Renal pelvis (tissue), 12 donors: ENCODE results near the gene ST8SIA4. TPM values are rescaled to one million over a fixed set of nuclear protein-coding genes. Genes with fewer than 3 reads are reported as not detected.

ENCODE experiments used
- DNase-seq: peaks from one replicate; pipeline ENCODE4 v3.0.0-alpha.2; 2013
- long read RNA-seq, 16 experiments: transcript quantifications; one replicate each; lab custom pipeline, GENCODE V29; 2026
- polyA plus RNA-seq, 3 donors: library from polyadenylated mRNA; unstranded; fragments of 120-200 nt; gene quantifications; one replicate each; pipeline ENCODE4 v1.2.1, GENCODE V29; 2013; ENCODE audit not compliant: insufficient read length in 3 of 3

Gene ST8SIA4, protein sequence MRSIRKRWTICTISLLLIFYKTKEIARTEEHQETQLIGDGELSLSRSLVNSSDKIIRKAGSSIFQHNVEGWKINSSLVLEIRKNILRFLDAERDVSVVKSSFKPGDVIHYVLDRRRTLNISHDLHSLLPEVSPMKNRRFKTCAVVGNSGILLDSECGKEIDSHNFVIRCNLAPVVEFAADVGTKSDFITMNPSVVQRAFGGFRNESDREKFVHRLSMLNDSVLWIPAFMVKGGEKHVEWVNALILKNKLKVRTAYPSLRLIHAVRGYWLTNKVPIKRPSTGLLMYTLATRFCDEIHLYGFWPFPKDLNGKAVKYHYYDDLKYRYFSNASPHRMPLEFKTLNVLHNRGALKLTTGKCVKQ
- 1 to 10 TPM; 3.9 to 7.6 (median 4.3) TPM for polyA plus RNA-seq
- long read RNA-seq, donor 1, full-length matches to known transcripts: 1 of 1 reads
- long read RNA-seq, donor 1, partial matches to known transcripts: 0 of 1 reads
- long read RNA-seq, donor 1, other reads (novel, unspliced or antisense): 0 of 1 reads
- long read RNA-seq, donor 2, full-length matches to known transcripts: 4 of 4 reads
- long read RNA-seq, donor 2, partial matches to known transcripts: 0 of 4 reads
- long read RNA-seq, donor 2, other reads (novel, unspliced or antisense): 0 of 4 reads
- long read RNA-seq, donor 3, full-length matches to known transcripts: 4 of 4 reads
- long read RNA-seq, donor 3, partial matches to known transcripts: 0 of 4 reads
- long read RNA-seq, donor 3, other reads (novel, unspliced or antisense): 0 of 4 reads
- long read RNA-seq, donor 4: 0 reads
- long read RNA-seq, donor 5, partial matches to known transcripts: 0 of 1 reads
- long read RNA-seq, donor 5, other reads (novel, unspliced or antisense): 0 of 1 reads
- long read RNA-seq, donor 6, full-length matches to known transcripts: 2 of 2 reads
- long read RNA-seq, donor 6, partial matches to known transcripts: 0 of 2 reads
- long read RNA-seq, donor 6, other reads (novel, unspliced or antisense): 0 of 2 reads
- long read RNA-seq, donor 7, full-length matches to known transcripts: 3 of 3 reads
- long read RNA-seq, donor 7, partial matches to known transcripts: 0 of 3 reads
- long read RNA-seq, donor 7, other reads (novel, unspliced or antisense): 0 of 3 reads
- long read RNA-seq, donor 8, full-length matches to known transcripts: 6 of 6 reads
- long read RNA-seq, donor 8, partial matches to known transcripts: 0 of 6 reads
- long read RNA-seq, donor 8, other reads (novel, unspliced or antisense): 0 of 6 reads
- long read RNA-seq, donor 9, full-length matches to known transcripts: 2 of 2 reads
- long read RNA-seq, donor 9, partial matches to known transcripts: 0 of 2 reads
- long read RNA-seq, donor 9, other reads (novel, unspliced or antisense): 0 of 2 reads
- long read RNA-seq, donor 10, full-length matches to known transcripts: 3 of 3 reads
- long read RNA-seq, donor 10, partial matches to known transcripts: 0 of 3 reads
- long read RNA-seq, donor 10, other reads (novel, unspliced or antisense): 0 of 3 reads
- long read RNA-seq, donor 11: 0 reads
- long read RNA-seq, donor 12: 0 reads
- long read RNA-seq, donor 13, full-length matches to known transcripts: 2 of 2 reads
- long read RNA-seq, donor 13, partial matches to known transcripts: 0 of 2 reads
- long read RNA-seq, donor 13, other reads (novel, unspliced or antisense): 0 of 2 reads
- long read RNA-seq, donor 14, full-length matches to known transcripts: 5 of 5 reads
- long read RNA-seq, donor 14, partial matches to known transcripts: 0 of 5 reads
- long read RNA-seq, donor 14, other reads (novel, unspliced or antisense): 0 of 5 reads
- long read RNA-seq, donor 15, full-length matches to known transcripts: 1 of 1 reads
- long read RNA-seq, donor 15, partial matches to known transcripts: 0 of 1 reads
- long read RNA-seq, donor 15, other reads (novel, unspliced or antisense): 0 of 1 reads
- long read RNA-seq, donor 16, full-length matches to known transcripts: 1 of 1 reads
- long read RNA-seq, donor 16, partial matches to known transcripts: 0 of 1 reads
- long read RNA-seq, donor 16, other reads (novel, unspliced or antisense): 0 of 1 reads

DNA sequence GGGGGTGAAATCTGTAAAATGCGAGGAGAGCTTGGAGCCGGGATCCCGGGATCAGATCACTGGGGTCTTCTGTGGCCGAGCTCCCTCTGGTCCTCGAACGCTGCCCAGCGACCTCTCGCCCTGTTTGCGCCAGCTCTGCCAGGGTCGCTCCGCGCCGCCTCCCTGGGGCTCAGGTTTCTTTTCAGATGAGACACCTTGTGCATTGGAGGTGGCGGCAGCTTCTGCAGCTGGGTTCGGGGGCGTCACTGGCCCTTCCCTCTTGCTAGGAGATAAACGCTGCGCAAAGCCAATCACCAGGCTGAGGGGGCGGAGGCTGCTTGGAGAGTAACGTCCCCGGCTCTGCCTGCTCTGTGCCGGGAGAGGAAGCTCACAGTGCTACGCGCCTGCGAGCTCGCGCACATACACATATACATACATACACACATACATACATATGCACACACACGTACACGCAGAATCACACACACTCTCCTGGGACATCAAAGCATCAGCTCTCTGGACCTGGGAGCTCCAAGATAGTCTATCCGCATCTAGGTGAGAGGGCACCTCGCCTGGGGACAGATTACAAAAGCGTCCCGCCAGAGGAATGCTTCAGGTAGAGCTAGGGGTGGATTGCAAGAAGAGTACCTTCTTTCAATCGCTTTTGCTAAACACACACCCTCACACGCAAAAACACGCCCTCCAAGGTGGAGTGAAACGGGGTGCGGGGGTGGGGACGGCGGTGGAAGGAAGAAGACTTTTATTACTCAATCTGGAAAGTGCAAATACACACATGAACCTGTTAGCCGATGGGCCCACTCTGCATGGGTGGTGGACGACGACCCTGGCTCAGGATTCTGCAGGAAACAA, at the start of gene ST8SIA4:
Gene ST8SIA4 (minus strand): TSS at position 244 of the 849 bp plus-strand sequence. CDS start 327 bp downstream, outside the sequence.
- peak; percentile 84 for DNase-seq

DNA sequence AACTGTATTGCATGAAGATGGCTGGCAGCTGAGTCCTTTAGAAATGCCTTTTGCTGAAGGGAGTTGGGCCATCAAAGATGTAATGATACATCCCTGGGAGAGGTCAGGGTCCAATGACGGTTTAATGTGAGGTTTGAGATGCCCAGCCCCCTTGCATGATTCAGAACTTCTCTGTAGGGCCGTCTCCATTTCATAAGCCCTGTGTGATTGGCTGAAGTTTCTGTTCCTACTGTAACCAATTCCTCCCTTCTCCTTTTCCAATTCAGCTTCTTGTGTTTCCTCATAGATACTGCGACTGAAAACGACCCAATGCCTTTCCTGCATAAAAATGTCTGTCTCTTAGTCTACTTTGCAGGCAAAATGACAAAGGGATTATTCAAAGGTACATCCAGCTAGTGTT, 47.9 kb upstream of the ST8SIA4 start:
- no peak for DNase-seq

DNA sequence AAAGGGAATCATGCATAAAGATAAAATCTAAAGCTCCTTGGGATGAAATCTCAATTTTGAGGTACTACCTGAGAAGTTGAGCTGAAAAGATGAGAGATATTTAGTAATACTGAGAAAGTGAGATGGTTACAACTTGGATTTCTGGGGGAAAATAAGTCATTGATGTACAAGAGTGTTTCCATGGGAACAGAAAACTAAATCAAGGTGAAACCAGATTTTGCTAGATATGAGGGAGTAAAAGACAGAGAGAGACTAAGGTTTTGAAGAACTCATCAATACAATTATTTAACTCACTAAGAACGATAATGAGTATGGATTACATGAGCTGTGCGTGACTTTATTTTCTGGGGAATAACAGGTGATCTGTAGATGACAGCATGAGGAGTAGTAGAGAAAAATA, 10.2 kb upstream of the ST8SIA4 start:
- DNase-seq: no peak

DNA sequence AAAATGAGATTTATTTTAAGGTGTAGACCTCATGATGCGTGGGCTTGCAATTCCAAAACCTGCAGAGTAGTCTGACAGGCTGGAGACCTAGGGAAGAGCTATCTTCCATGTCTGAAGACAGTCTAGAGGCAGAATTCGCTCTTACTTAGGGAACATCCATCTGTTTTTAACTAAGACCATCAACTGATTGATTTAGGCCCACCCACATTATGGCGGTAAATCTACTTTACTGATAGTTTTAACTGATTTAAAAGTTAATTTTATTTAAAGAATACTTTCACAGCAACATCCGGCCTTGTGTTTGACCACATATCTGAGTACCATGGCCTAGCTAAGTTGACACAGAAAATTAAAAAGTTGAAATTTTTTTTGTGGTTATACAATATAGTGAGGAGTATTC, 6.0 kb upstream of the ST8SIA4 start:
- no peak for DNase-seq

DNA sequence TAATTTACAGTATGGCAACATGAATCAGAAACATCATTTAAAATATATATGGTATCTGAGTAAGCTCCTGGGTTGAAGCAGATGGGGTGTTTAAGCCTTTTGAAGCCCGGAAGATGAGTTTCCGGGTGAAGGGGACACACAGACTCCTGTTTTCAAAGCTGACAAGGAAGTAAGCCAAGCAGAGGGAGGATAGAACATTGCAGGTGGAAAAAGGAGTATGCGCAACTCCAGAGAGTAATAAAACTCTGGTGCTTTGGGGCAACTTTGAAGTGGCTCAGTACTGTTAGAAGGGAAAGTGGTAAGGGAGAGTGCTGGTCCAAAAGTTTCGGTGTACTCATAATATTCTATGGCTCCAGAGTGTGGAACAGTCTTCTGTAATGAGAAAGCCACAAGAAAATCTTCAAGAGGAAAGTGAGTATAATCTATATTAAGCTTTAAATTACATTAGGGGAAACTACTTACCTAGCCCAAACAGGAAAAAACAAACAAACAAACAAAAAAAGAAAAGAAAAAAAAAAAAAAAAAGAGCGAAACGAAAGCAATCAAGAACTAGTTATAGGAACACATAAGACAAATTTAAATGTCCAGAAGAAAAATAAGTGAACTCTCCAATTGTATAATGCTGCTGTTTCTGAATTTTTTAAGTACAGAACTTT, 2.3 kb upstream of the ST8SIA4 start:
- DNase-seq: no peak

DNA sequence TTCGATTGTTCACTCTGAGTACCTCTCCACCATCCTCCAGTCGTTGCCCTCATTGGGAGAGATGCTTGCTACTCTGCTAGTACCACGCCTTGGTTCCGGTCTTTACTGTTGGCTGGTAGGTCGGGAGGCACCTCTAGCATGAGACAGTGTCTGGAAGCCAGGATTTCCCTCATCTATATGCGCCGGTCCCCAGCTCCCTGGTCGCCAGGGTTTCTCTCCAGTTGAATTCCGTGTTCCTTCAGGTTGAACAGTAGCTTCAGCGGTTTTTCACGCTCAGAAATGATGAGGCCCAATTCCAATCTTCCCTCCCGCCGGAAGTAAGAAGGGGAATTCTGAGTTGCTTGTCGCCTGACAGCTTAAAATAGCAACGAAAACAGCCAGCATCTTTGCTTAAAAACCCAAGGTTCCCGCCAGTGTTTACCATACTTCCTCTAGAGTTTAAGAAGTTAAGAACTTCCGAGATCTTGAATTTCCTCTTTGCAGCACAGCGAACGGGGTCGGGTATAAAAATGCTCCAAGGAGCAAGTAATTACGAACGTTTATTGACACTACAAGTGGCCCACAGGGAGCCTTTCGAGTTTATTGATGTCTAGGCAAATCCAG, 1.3 kb upstream of the ST8SIA4 start:
- peak; percentile 15 for DNase-seq

DNA sequence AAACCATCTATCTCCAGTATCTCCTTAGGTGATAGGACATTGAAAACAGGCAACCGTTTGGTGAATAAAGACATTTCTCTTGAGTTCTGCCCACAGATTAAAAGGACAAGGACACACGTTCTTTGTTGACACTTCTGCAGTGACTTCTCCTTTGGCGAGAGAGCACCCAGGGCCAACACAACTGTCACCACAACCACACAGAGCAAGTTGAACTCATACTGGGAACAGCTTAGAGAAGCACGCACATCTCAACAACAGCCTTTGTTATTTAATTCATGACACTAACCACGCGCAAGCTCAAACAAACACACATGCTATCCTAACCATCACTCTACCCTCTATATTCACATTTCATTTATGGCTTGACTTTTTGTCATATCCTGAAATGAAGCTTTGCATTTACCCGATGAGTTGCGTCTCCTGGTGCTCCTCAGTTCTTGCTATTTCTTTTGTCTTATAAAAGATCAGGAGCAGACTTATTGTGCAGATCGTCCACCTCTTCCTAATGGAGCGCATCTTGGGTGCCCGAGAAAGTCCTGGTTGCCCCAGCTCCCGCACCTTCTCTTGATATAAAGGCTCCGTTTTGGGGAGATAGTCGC, 543 bp downstream of the ST8SIA4 start:
- DNase-seq: peak; percentile 10

DNA sequence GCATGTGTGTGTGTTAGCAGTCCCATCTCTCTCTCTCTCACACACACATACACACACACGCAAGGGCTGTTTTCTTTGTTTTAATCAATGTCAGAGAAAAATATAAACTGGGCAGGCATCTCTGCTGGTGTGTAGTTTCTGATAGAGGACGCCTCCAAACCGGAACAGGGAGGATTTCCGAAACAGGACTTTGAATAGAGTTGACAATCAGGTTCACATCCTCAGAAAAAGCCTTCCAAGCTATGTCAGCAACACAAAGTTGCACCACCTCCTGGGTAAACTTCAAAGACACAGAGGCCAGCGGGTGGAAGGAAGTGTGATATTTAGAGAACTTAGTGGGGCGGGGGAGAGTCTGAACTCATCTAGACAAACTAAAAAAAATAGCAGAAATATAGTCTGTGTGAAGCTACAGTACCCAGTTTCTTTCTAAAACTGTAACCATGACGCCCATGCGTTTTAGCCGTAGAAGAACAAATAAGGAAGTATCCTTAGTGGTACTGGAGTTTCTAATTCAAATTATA, 1.2 kb downstream of the ST8SIA4 start:
- DNase-seq: peak; percentile 51

DNA sequence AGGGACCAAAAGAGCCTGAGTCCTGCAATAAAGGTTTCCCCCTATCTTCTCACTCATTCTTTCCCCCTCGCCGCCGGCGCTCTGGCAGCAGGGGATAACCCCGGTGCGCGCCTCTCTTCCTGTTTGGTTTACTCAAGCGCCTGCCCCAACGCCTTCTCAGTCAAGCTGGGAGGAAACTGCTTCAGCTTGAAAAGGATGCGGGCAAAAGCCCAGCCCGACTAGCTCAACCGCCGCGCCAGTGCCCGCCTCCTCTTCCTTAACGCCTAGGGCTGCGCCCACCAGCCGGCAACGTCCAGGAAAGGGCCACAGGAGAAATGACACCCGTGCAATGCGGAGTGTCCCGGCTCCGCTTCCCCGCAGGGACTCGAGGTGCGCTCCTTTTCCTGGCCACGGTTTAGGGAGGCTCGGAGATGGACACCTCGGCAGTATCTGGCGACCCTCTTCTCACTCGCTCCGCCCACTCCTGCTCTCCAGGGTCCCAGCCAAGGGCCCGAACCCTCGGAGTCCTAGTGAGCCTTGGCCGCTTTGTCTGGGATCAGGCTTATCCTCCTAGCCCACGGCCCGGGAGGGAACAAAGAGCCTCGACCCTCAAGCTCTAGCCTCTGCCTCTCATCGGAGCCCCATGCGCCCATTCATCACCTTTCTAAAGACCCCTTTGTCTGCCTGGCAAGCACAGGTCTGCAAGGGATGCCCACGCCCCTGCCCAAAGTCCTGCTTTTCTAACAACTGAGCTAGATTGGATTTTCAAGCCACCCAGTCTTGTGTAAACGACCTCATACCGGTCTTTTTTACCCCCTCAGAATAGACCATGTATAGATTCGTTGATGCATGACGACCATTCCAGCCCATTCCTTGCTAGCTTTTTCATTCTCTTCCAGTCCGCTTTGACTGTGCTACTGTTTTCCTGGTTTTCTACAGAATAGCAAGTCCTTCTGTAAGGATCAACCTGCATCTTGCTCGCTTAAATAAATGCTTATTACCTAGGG, 2.0 kb downstream of the ST8SIA4 start:
- DNase-seq: peak; percentile 42

DNA sequence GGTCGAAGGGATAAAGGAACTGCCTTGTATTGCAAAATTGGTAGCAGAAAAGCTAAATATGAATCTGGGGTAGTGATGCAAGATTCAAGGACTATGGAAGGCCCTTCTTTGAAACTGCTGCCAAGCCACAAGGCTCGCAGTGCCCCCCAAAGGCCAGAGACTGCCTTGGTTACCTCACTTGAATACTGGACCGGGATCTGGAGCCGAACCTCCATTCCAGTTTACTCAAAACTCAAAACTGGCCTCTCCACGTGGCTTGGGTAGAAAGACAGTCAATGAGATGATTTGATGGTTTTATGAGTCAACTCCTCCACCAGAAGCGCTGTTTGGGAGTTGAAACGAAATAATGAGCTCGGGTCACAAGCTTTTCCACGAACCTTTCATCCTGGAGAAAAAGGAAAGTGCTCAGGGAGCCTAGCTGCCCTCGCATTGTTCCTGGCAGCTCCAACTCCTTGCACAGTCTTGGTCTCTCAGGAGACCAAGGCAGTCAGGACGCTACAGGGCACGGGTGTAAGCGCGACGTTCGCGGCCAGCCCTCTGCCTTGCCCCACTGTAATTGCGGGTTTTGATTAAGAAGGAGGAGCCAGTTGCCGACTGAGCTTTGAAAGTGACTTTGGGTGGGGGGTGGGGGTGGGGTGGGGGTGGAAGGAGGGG, 2.8 kb downstream of the ST8SIA4 start:
- DNase-seq: peak; percentile 28

DNA sequence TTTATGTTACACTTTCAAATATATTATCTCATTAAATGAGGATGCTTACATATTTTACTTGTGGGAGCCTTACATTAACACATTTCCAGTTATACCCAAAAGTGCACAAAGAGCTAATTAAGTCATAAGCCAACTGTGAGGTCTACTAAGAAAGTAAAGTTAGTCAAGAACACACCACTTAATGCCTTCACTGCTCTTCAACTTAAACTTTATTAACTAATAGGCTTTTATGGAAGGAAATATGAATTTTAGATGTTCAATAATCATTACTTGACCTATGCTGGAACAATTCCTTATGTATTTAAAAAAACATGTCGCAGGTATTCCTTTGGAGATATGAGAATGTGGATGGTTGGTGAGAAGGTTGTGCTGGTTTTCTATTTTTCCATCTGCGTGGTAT, 3.4 kb downstream of the ST8SIA4 start:
- no peak for DNase-seq

DNA sequence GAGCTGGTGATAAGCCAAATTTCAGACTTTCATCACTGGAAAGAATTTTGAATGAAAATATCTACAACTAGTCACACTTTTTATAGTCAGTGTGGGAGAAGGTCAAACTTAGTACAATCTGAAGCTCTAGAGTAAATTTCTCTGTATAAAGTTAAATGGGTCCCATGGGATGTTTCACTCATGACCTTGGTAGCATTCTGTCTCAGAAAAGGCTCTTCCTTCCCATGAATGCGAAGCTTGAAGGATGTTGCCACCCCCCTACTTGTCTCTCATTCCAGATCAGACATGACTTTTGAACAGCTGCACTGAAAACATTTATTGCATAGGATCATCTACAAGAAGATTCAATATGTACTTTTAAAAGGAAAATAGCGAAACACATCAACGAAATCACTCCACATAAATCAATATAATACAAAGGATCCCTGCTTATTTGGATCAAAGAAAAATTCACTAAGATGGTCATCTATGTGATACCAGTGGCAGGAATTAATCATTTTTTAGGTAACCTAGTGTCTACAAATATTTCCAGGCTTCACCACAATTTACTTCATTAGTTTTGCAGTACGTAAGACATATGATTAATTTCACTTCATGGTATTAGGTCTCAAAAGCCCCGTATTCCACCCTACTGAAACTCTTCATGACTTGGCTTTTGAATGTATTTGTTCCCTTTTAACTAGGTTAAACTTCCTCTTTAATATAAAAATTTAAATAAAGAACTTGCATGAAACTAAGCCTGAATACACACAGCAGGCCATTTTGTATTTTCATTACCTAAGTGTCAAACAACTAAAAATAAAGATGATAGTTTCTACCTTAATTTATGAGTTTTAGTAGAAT, 4.4 kb downstream of the ST8SIA4 start:
- DNase-seq: no peak

DNA sequence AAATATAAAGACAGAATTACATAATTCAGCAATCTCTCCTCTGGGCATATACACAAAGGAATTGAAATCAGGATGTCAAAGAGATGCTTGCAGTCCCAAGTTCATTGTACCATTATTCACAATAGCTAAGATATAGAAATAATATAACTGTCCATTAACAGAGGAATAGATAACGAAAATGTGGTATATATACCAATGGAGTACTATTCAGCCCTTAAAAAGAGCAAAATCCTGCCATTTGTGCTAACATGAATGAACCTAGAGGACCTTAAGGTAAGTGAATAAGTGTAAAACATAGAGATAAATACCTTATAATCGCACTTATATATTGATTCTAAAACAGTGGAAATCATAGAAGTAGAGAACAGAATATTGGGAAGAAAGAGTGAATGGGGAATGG, 7.0 kb downstream of the ST8SIA4 start:
- no peak for DNase-seq

DNA sequence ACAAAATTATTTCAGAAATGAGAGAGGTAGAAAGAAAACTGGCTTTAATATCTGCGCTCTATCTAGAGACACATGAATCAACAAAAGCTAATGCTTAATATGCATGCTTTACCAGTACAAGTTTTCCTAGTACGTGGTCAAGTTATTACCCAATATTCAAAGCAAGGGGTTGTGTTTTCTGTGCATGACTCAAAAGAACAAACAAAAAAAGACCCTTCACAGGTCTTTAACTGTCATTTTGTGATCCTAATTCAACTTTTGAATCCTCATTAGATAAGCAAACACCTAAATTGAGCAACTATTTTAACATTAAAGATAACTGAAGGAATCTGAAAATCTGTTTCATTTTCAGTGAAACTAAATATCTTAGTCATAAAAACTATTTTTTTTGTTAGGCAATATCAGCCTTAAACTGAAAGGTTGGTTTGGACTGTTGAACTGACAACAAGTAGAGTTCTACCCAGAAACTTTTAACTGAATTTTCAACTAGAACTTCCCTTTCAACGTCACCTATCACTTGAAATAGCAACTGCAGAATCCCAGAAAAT, 12.5 kb downstream of the ST8SIA4 start:
- DNase-seq: no peak
